Stimulated activated CD4-positive, alpha-beta T cell treated with anti-CD3 and anti-CD28 coated beads, Interleukin-12 subunit alpha, Interleukin-12 subunit beta, amount 100 ng/mL, for 24 hours (primary cell): ENCODE measurements around the gene PRR9.
"Not testable (repeated sequence)": the region's sequence is repeated elsewhere in the genome, so short reads cannot be mapped to it uniquely, and the experiment has no call there.

Source experiments
- DNase-seq, 2 experiments: peaks; one replicate each; pipeline ENCODE4 v3.0.0-alpha.2; 2020; ENCODE audit warnings: low read depth in 2 of 2

The PRR9 gene

GRCh38 chr1:153217212-153217611, at the start of gene PRR9:
Gene PRR9 (plus strand): TSS chr1:153217584. CDS start chr1:153218145, 561 bp downstream.
- DNase-seq, result no peak

GRCh38 chr1:153168686-153169085, 48.7 kb upstream of the PRR9 start:
- DNase-seq, result no peak

GRCh38 chr1:153174624-153175023, 42.8 kb upstream of the PRR9 start:
- no peak for DNase-seq

- DNase-seq, result no peak
Observed at GRCh38 chr1:153178922-153179321, 38.5 kb upstream of the PRR9 start.

- no peak for DNase-seq
Observed at GRCh38 chr1:153180556-153180955, 36.8 kb upstream of the PRR9 start.

- DNase-seq, result not testable (repeated sequence)
Observed at GRCh38 chr1:153188301-153188700, 29.1 kb upstream of the PRR9 start.

GRCh38 chr1:153190373-153190772, 27.0 kb upstream of the PRR9 start:
- no peak for DNase-seq

GRCh38 chr1:153192697-153193096, 24.7 kb upstream of the PRR9 start:
- DNase-seq, result no peak

- DNase-seq, result no peak
Observed at GRCh38 chr1:153194331-153195050, 22.9 kb upstream of the PRR9 start.

GRCh38 chr1:153195216-153195615, 22.2 kb upstream of the PRR9 start:
- DNase-seq, result no peak

GRCh38 chr1:153202006-153202405, 15.4 kb upstream of the PRR9 start:
- no peak for DNase-seq

GRCh38 chr1:153203130-153203529, 14.3 kb upstream of the PRR9 start, which contains the start of gene LELP1:
Gene LELP1 (plus strand): TSS chr1:153203430. CDS start chr1:153204708, 1,278 bp downstream.
- DNase-seq, result no peak

GRCh38 chr1:153206631-153207030, 10.8 kb upstream of the PRR9 start:
- no peak for DNase-seq

GRCh38 chr1:153210206-153210605, 7.2 kb upstream of the PRR9 start:
- DNase-seq, result no peak

GRCh38 chr1:153212201-153212600, 5.2 kb upstream of the PRR9 start:
- DNase-seq, result no peak

- no peak for DNase-seq
Observed at GRCh38 chr1:153213519-153213918, 3.9 kb upstream of the PRR9 start.

- DNase-seq, result no peak
Observed at GRCh38 chr1:153217744-153218416, 496 bp downstream of the PRR9 start.

GRCh38 chr1:153220606-153221303, 3.4 kb downstream of the PRR9 start:
- DNase-seq, result no peak

- peak; percentile 18 to 40 for DNase-seq
Observed at GRCh38 chr1:153223040-153223891, 5.9 kb downstream of the PRR9 start.

- DNase-seq, result no peak
Observed at GRCh38 chr1:153227810-153228209, 10.4 kb downstream of the PRR9 start.

- DNase-seq, result no peak
Observed at GRCh38 chr1:153228491-153228890, 11.1 kb downstream of the PRR9 start.
